ENCODE measurements around the gene MYBPC3.
A peak's percentile ranks its signal among the peaks of the same experiment; 100 is the strongest.

MYBPC3 gene

GRCh38 chr11:47394050-47394321, 41.5 kb upstream of the MYBPC3 start:
- Histone ChIP-seq H3K9ac (ENCODE audit: low read length) (no peak overlapping the region), H3K79me1 (ENCODE audit: low read length) (no peaks in the 10 kb centered on the region), H3K9me3 (ENCODE audit: insufficient read depth, low read depth, low read length) (no peaks in the 10 kb centered on the region), H4K91ac (ENCODE audit: low read depth, low read length) (no peak overlapping the region), H4K12ac (ENCODE audit: low read depth, low read length) (no peak overlapping the region), H2BK12ac (ENCODE audit: low read length) (no peak overlapping the region), H2AK5ac (ENCODE audit: low read length) (no peak overlapping the region), H3K36me3 (ENCODE audit: control insufficient read depth in 1 of 2, insufficient read depth in 2 of 2, low read length in 2 of 2) (no peaks in the 10 kb centered on the region), H2AFZ (ENCODE audit: insufficient read depth, low read length, poor library complexity) (no peak overlapping the region), H3K14ac (ENCODE audit: low read length) (no peak overlapping the region), H3K4me2 (ENCODE audit: low read length) (no peak overlapping the region), H4K8ac (ENCODE audit: low read depth, low read length) (no peak overlapping the region), H3K79me2 (ENCODE audit: control insufficient read depth, insufficient read depth, low read length, poor library complexity) (no peaks in the 10 kb centered on the region), H3K27ac (ENCODE audit: low read depth, low read length) (no peak overlapping the region), H3K4ac (ENCODE audit: low read depth, low read length) (no peak overlapping the region), H2BK5ac (ENCODE audit: low read depth, low read length, poor library complexity) (no peak overlapping the region), H3K23ac (ENCODE audit: low read length) (no peak overlapping the region), H3K18ac (ENCODE audit: low read length) (no peak overlapping the region), H3K4me3 (ENCODE audit: low read depth, low read length) (no peak overlapping the region), H3K27me3 (ENCODE audit: insufficient read depth, low read length) (no peaks in the 10 kb centered on the region), H3K4me1 (ENCODE audit: control insufficient read depth in 1 of 2, insufficient read depth in 2 of 2, low read length in 2 of 2) (no peaks in the 10 kb centered on the region), H2BK120ac (ENCODE audit: insufficient read depth, low read length, poor library complexity) (no peak overlapping the region)
- DNase-seq, result no peak
- WGBS (ENCODE audit: extremely low coverage, insufficient coverage, insufficient read length), result no CpG with 5 or more reads among the region's 9 CpGs

- no peaks in the 10 kb centered on the region for H3K79me1 ChIP-seq (ENCODE audit: low read length)
- H3K18ac ChIP-seq (ENCODE audit: low read length), result no peak overlapping the region
- no peak overlapping the region for H3K4me2 ChIP-seq (ENCODE audit: low read length)
- H2BK12ac ChIP-seq (ENCODE audit: low read length), result no peak overlapping the region
- H3K23ac ChIP-seq (ENCODE audit: low read length), result no peak overlapping the region
- no peaks in the 10 kb centered on the region for H3K27me3 ChIP-seq (ENCODE audit: insufficient read depth, low read length)
- no CpG with 5 or more reads among the region's 20 CpGs for WGBS (ENCODE audit: extremely low coverage, insufficient coverage, insufficient read length)
- no peak overlapping the region for H3K14ac ChIP-seq (ENCODE audit: low read length)
- peak in 1 of 2 donors; percentile 15 for DNase-seq
- H3K27ac ChIP-seq (ENCODE audit: low read depth, low read length), result no peak overlapping the region
- no peak overlapping the region for H4K12ac ChIP-seq (ENCODE audit: low read depth, low read length)
- no peak overlapping the region for H3K9ac ChIP-seq (ENCODE audit: low read length)
- H2AFZ ChIP-seq (ENCODE audit: insufficient read depth, low read length, poor library complexity), result no peak overlapping the region
- no peaks in the 10 kb centered on the region for H3K36me3 ChIP-seq (ENCODE audit: control insufficient read depth in 1 of 2, insufficient read depth in 2 of 2, low read length in 2 of 2)
- no peaks in the 10 kb centered on the region for H3K9me3 ChIP-seq (ENCODE audit: insufficient read depth, low read depth, low read length)
- H3K4me3 ChIP-seq (ENCODE audit: low read depth, low read length), result no peak overlapping the region
- no peak overlapping the region for H3K4ac ChIP-seq (ENCODE audit: low read depth, low read length)
- H2BK5ac ChIP-seq (ENCODE audit: low read depth, low read length, poor library complexity), result no peak overlapping the region
- H2AK5ac ChIP-seq (ENCODE audit: low read length), result no peak overlapping the region
- H4K91ac ChIP-seq (ENCODE audit: low read depth, low read length), result no peak overlapping the region
- H3K4me1 ChIP-seq (ENCODE audit: control insufficient read depth in 1 of 2, insufficient read depth in 2 of 2, low read length in 2 of 2), result no peaks in the 10 kb centered on the region
- H4K8ac ChIP-seq (ENCODE audit: low read depth, low read length), result no peak overlapping the region
- H3K79me2 ChIP-seq (ENCODE audit: control insufficient read depth, insufficient read depth, low read length, poor library complexity), result no peaks in the 10 kb centered on the region
- H2BK120ac ChIP-seq (ENCODE audit: insufficient read depth, low read length, poor library complexity), result no peak overlapping the region
Observed at GRCh38 chr11:47393163-47394049, 40.9 kb upstream of the MYBPC3 start.

- H3K27ac ChIP-seq (ENCODE audit: low read depth, low read length), result no peak overlapping the region
- H2AFZ ChIP-seq (ENCODE audit: insufficient read depth, low read length, poor library complexity), result no peak overlapping the region
- H3K18ac ChIP-seq (ENCODE audit: low read length), result no peak overlapping the region
- no CpG with 5 or more reads among the region's 14 CpGs for whole genome bisulfite sequencing (ENCODE audit: extremely low coverage, insufficient coverage, insufficient read length)
- no peak overlapping the region for H4K12ac ChIP-seq (ENCODE audit: low read depth, low read length)
- no peak overlapping the region for H3K14ac ChIP-seq (ENCODE audit: low read length)
- no peak overlapping the region for H3K4ac ChIP-seq (ENCODE audit: low read depth, low read length)
- no peak overlapping the region for H2BK12ac ChIP-seq (ENCODE audit: low read length)
- no peaks in the 10 kb centered on the region for H3K9me3 ChIP-seq (ENCODE audit: insufficient read depth, low read depth, low read length)
- H2AK5ac ChIP-seq (ENCODE audit: low read length), result no peak overlapping the region
- no peaks in the 10 kb centered on the region for H3K27me3 ChIP-seq (ENCODE audit: insufficient read depth, low read length)
- no peaks in the 10 kb centered on the region for H3K79me2 ChIP-seq (ENCODE audit: control insufficient read depth, insufficient read depth, low read length, poor library complexity)
- H3K9ac ChIP-seq (ENCODE audit: low read length), result no peak overlapping the region
- no peak for DNase-seq
- H3K36me3 ChIP-seq (ENCODE audit: control insufficient read depth in 1 of 2, insufficient read depth in 2 of 2, low read length in 2 of 2), result no peaks in the 10 kb centered on the region
- no peak overlapping the region for H3K4me2 ChIP-seq (ENCODE audit: low read length)
- H3K4me3 ChIP-seq (ENCODE audit: low read depth, low read length), result no peak overlapping the region
- no peak overlapping the region for H2BK120ac ChIP-seq (ENCODE audit: insufficient read depth, low read length, poor library complexity)
- no peak overlapping the region for H4K91ac ChIP-seq (ENCODE audit: low read depth, low read length)
- no peaks in the 10 kb centered on the region for H3K4me1 ChIP-seq (ENCODE audit: control insufficient read depth in 1 of 2, insufficient read depth in 2 of 2, low read length in 2 of 2)
- H3K23ac ChIP-seq (ENCODE audit: low read length), result no peak overlapping the region
- no peak overlapping the region for H4K8ac ChIP-seq (ENCODE audit: low read depth, low read length)
- H2BK5ac ChIP-seq (ENCODE audit: low read depth, low read length, poor library complexity), result no peak overlapping the region
- no peaks in the 10 kb centered on the region for H3K79me1 ChIP-seq (ENCODE audit: low read length)
Observed at GRCh38 chr11:47392546-47393162, 40.2 kb upstream of the MYBPC3 start.

GRCh38 chr11:47391711-47392432, 39.4 kb upstream of the MYBPC3 start:
- Histone ChIP-seq H3K27me3 (ENCODE audit: insufficient read depth, low read length) (no peaks in the 10 kb centered on the region), H4K12ac (ENCODE audit: low read depth, low read length) (no peak overlapping the region), H4K8ac (ENCODE audit: low read depth, low read length) (no peak overlapping the region), H3K4me2 (ENCODE audit: low read length) (no peak overlapping the region), H3K36me3 (ENCODE audit: control insufficient read depth in 1 of 2, insufficient read depth in 2 of 2, low read length in 2 of 2) (no peaks in the 10 kb centered on the region), H2BK120ac (ENCODE audit: insufficient read depth, low read length, poor library complexity) (no peak overlapping the region), H2AFZ (ENCODE audit: insufficient read depth, low read length, poor library complexity) (no peak overlapping the region), H3K18ac (ENCODE audit: low read length) (no peak overlapping the region), H3K9ac (ENCODE audit: low read length) (no peak overlapping the region), H2AK5ac (ENCODE audit: low read length) (no peak overlapping the region), H3K14ac (ENCODE audit: low read length) (no peak overlapping the region), H3K4me1 (ENCODE audit: control insufficient read depth in 1 of 2, insufficient read depth in 2 of 2, low read length in 2 of 2) (no peaks in the 10 kb centered on the region), H3K23ac (ENCODE audit: low read length) (no peak overlapping the region), H3K4ac (ENCODE audit: low read depth, low read length) (no peak overlapping the region), H4K91ac (ENCODE audit: low read depth, low read length) (no peak overlapping the region), H3K4me3 (ENCODE audit: low read depth, low read length) (peak overlapping the region; percentile 52), H2BK12ac (ENCODE audit: low read length) (no peak overlapping the region), H3K27ac (ENCODE audit: low read depth, low read length) (no peak overlapping the region), H3K9me3 (ENCODE audit: insufficient read depth, low read depth, low read length) (no peaks in the 10 kb centered on the region), H3K79me2 (ENCODE audit: control insufficient read depth, insufficient read depth, low read length, poor library complexity) (no peaks in the 10 kb centered on the region), H2BK5ac (ENCODE audit: low read depth, low read length, poor library complexity) (no peak overlapping the region), H3K79me1 (ENCODE audit: low read length) (no peaks in the 10 kb centered on the region)
- WGBS (ENCODE audit: extremely low coverage, insufficient coverage, insufficient read length), result no CpG with 5 or more reads among the region's 16 CpGs
- DNase-seq, result no peak

Measured in trophoblast cell (in vitro differentiated cells and primary cell).